ENCODE results near the gene TCERG1L. TPM values are rescaled to one million over a fixed set of nuclear protein-coding genes. Genes with fewer than 3 reads are reported as not detected.

TCERG1L gene
- total RNA-seq, 1 donor from 2014 or later: 3.5 TPM

- H3K4me1 Mint-ChIP-seq (ENCODE audit: low read depth, unreplicated experiment): no peaks in the 10 kb centered on the region
- Histone ChIP-seq H3K27me3 (ENCODE audit: insufficient read depth, low read length) (no peaks in the 10 kb centered on the region), H3K4me1 (ENCODE audit: insufficient read depth, low read length) (no peaks in the 10 kb centered on the region), H3K27ac (ENCODE audit: low read depth, low read length) (no peak overlapping the region), H2AFZ (ENCODE audit: low read depth, low read length) (no peak overlapping the region), H3K36me3 (ENCODE audit: insufficient read depth, low read length) (no peaks in the 10 kb centered on the region), H3K4me2 (ENCODE audit: low read length) (no peak overlapping the region), H3K4me3 (ENCODE audit: insufficient read depth, low read depth, low read length) (no peak overlapping the region), H3K9me3 (ENCODE audit: insufficient read depth, low read depth, low read length) (peaks cover 3% of the 10 kb centered on the region), H3K79me2 (ENCODE audit: insufficient read depth, low read length) (no peaks in the 10 kb centered on the region), H4K20me1 (ENCODE audit: insufficient read depth, low read length) (no peaks in the 10 kb centered on the region), H3K9ac (ENCODE audit: low read length) (no peak overlapping the region)
- H3K9me3 Mint-ChIP-seq (ENCODE audit: unreplicated experiment): peaks cover 11% of the 10 kb centered on the region
- FAIRE-seq: no peak
- H3K4me3 Mint-ChIP-seq (ENCODE audit: unreplicated experiment): no peak overlapping the region
- peaks cover 2% of the 10 kb centered on the region for H3K36me3 Mint-ChIP-seq (ENCODE audit: low read depth, unreplicated experiment)
- no peak for DNase-seq (ENCODE audit: low read depth)
- TF ChIP-seq CTCF (IDR thresholded peaks at IDR 0.05; ENCODE audit: insufficient read depth, low read depth, low read length): no peak
- no peak overlapping the region for H3K27ac Mint-ChIP-seq (ENCODE audit: unreplicated experiment)
- H3K27me3 Mint-ChIP-seq (ENCODE audit: low read depth, unreplicated experiment): peaks cover 3% of the 10 kb centered on the region
These were observed 176.9 kb downstream of the TCERG1L start for GRCh38 chr10:131134651-131135050.

- FAIRE-seq (no peak), DNase-seq (ENCODE audit: low read depth) (no peak)
- Histone ChIP-seq H4K20me1 (ENCODE audit: insufficient read depth, low read length) (no peaks in the 10 kb centered on the region), H3K79me2 (ENCODE audit: insufficient read depth, low read length) (no peaks in the 10 kb centered on the region), H2AFZ (ENCODE audit: low read depth, low read length) (no peak overlapping the region), H3K4me2 (ENCODE audit: low read length) (no peak overlapping the region), H3K9me3 (ENCODE audit: insufficient read depth, low read depth, low read length) (peaks cover 3% of the 10 kb centered on the region), H3K9ac (ENCODE audit: low read length) (no peak overlapping the region), H3K4me1 (ENCODE audit: insufficient read depth, low read length) (no peaks in the 10 kb centered on the region), H3K4me3 (ENCODE audit: insufficient read depth, low read depth, low read length) (no peak overlapping the region), H3K27ac (ENCODE audit: low read depth, low read length) (no peak overlapping the region), H3K36me3 (ENCODE audit: insufficient read depth, low read length) (no peaks in the 10 kb centered on the region), H3K27me3 (ENCODE audit: insufficient read depth, low read length) (no peaks in the 10 kb centered on the region)
- peaks cover 11% of the 10 kb centered on the region for H3K9me3 Mint-ChIP-seq (ENCODE audit: unreplicated experiment)
- H3K4me3 Mint-ChIP-seq (ENCODE audit: unreplicated experiment): no peak overlapping the region
- H3K36me3 Mint-ChIP-seq (ENCODE audit: low read depth, unreplicated experiment): peaks cover 2% of the 10 kb centered on the region
- TF ChIP-seq CTCF (IDR thresholded peaks at IDR 0.05; ENCODE audit: insufficient read depth, low read depth, low read length): no peak
- no peak for TF ChIP-seq EZH2 (IDR thresholded peaks at IDR 0.05; ENCODE audit: insufficient read depth, low read length)
- peaks cover 3% of the 10 kb centered on the region for H3K27me3 Mint-ChIP-seq (ENCODE audit: low read depth, unreplicated experiment)
- H3K27ac Mint-ChIP-seq (ENCODE audit: unreplicated experiment): no peak overlapping the region
- no peaks in the 10 kb centered on the region for H3K4me1 Mint-ChIP-seq (ENCODE audit: low read depth, unreplicated experiment)
These were observed 177.4 kb downstream of the TCERG1L start for GRCh38 chr10:131134001-131134576.

DNA sequence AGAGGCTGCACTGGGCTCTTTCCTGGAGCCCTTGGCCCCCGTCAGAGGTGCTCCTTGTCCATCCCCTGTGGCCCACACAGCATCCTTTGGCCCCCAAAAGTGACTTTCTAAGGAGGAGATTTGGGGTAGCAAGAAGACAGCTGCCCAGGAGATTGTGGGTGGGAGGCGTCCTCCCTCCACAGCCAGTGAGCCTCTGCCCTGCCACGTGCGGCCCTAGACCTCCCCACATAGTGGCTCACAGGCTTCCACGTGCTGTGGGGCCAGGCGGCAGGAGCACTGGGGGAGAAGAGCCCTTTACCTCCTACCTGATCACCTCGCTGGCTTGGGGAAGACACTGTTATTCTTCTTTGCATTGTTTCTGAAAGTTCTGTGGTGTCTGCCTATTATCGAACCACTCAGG, 178.8 kb downstream of the TCERG1L start:
- Mint-ChIP-seq H3K4me1 (ENCODE audit: low read depth, unreplicated experiment) (no peaks in the 10 kb centered on the region), H3K4me3 (ENCODE audit: unreplicated experiment) (no peak overlapping the region), H3K27ac (ENCODE audit: unreplicated experiment) (no peak overlapping the region), H3K36me3 (ENCODE audit: low read depth, unreplicated experiment) (peaks cover 2% of the 10 kb centered on the region), H3K27me3 (ENCODE audit: low read depth, unreplicated experiment) (peaks cover 3% of the 10 kb centered on the region), H3K9me3 (ENCODE audit: unreplicated experiment) (peaks cover 11% of the 10 kb centered on the region)
- H2AFZ ChIP-seq (ENCODE audit: low read depth, low read length): no peak overlapping the region
- H3K27ac ChIP-seq (ENCODE audit: low read depth, low read length): no peak overlapping the region
- no peaks in the 10 kb centered on the region for H3K4me1 ChIP-seq (ENCODE audit: insufficient read depth, low read length)
- TF ChIP-seq EZH2 (IDR thresholded peaks at IDR 0.05; ENCODE audit: insufficient read depth, low read length) (no peak), CTCF (IDR thresholded peaks at IDR 0.05; ENCODE audit: insufficient read depth, low read depth, low read length) (no peak)
- DNase-seq (ENCODE audit: low read depth) (no peak), FAIRE-seq (no peak)
- H4K20me1 ChIP-seq (ENCODE audit: insufficient read depth, low read length): no peaks in the 10 kb centered on the region
- no peak overlapping the region for H3K4me3 ChIP-seq (ENCODE audit: insufficient read depth, low read depth, low read length)
- no peaks in the 10 kb centered on the region for H3K36me3 ChIP-seq (ENCODE audit: insufficient read depth, low read length)
- H3K27me3 ChIP-seq (ENCODE audit: insufficient read depth, low read length): no peaks in the 10 kb centered on the region
- H3K9me3 ChIP-seq (ENCODE audit: insufficient read depth, low read depth, low read length): peaks cover 3% of the 10 kb centered on the region
- no peak overlapping the region for H3K4me2 ChIP-seq (ENCODE audit: low read length)
- H3K9ac ChIP-seq (ENCODE audit: low read length): no peak overlapping the region
- H3K79me2 ChIP-seq (ENCODE audit: insufficient read depth, low read length): no peaks in the 10 kb centered on the region
